Mesenchymal stem cell (in vitro differentiated cells and primary cell): Measurements from ENCODE around the gene TMEM44.
"Not testable (repeated sequence)": the region's sequence is repeated elsewhere in the genome, so short reads cannot be mapped to it uniquely, and the experiment has no call there.

Source experiments
- DNase-seq: peaks from one replicate; pipeline ENCODE4 v3.0.0-alpha.2; 2013
- H2AFZ ChIP-seq: one replicate; pipeline ENCODE4 v1.6.1; 2013; ENCODE audit warnings: low read depth, mild to moderate bottlenecking, control low read depth, inconsistent platforms, low read length, moderate library complexity
- H2AK5ac ChIP-seq: 2 replicates; pipeline ENCODE4 v1.6.1; 2013; ENCODE audit warnings: low read length, moderate library complexity, mild to moderate bottlenecking, inconsistent platforms; ENCODE audit not compliant: severe bottlenecking
- H2BK120ac ChIP-seq: one replicate; pipeline ENCODE4 v1.6.1; 2013; ENCODE audit warnings: low read depth, mild to moderate bottlenecking, inconsistent platforms, low read length, moderate library complexity
- H2BK12ac ChIP-seq, 2 experiments: one replicate each; pipeline ENCODE4 v1.6.1; 2013; ENCODE audit warnings: inconsistent platforms in 2 of 2, low read length in 2 of 2, mild to moderate bottlenecking in 2 of 2, moderate library complexity in 2 of 2, control low read depth in 1 of 2
- H2BK15ac ChIP-seq: one replicate; pipeline ENCODE4 v1.6.1; 2013; ENCODE audit warnings: mild to moderate bottlenecking, low read depth, inconsistent platforms; ENCODE audit not compliant: poor library complexity, severe bottlenecking
- H2BK5ac ChIP-seq: 2 replicates; pipeline ENCODE4 v1.6.1; 2013; ENCODE audit warnings: low read depth, mild to moderate bottlenecking, low read length, control low read depth, inconsistent platforms; ENCODE audit not compliant: poor library complexity, severe bottlenecking
- H3K14ac ChIP-seq, 2 experiments: one replicate each; pipeline ENCODE4 v1.6.1; 2013; ENCODE audit warnings: inconsistent platforms in 2 of 2, low read length in 2 of 2, control low read depth in 1 of 2, mild to moderate bottlenecking in 1 of 2, moderate library complexity in 1 of 2
- H3K18ac ChIP-seq, 2 experiments: one replicate each; pipeline ENCODE4 v1.6.1; 2013; ENCODE audit warnings: inconsistent platforms in 2 of 2, low read length in 2 of 2, control low read depth in 1 of 2, low read depth in 1 of 2, mild to moderate bottlenecking in 1 of 2
- H3K23ac ChIP-seq, 2 experiments: one replicate each; pipeline ENCODE4 v1.6.1; 2013; ENCODE audit warnings: inconsistent platforms in 2 of 2, low read length in 2 of 2, mild to moderate bottlenecking in 2 of 2, moderate library complexity in 2 of 2, control low read depth in 1 of 2
- H3K27ac ChIP-seq: 2 replicates; pipeline ENCODE4 v1.5.1; 2013; ENCODE audit warnings: mild to moderate bottlenecking, moderate library complexity, low read length, control low read depth, inconsistent platforms; ENCODE audit not compliant: poor library complexity, severe bottlenecking
- H3K27me3 ChIP-seq, 2 experiments: 2 replicates each; pipeline versions ENCODE4 v1.6.1 to v1.7.0; 2013; ENCODE audit warnings: low read length in 2 of 2, mild to moderate bottlenecking in 2 of 2, moderate library complexity in 2 of 2, control low read depth in 1 of 2, inconsistent platforms in 1 of 2; ENCODE audit not compliant: control insufficient read depth in 1 of 2, insufficient read depth in 1 of 2
- H3K36me3 ChIP-seq, 2 experiments: 2 replicates each; pipeline versions ENCODE4 v1.6.1 to v1.7.0; 2013; ENCODE audit warnings: low read length in 2 of 2, control low read depth in 1 of 2, inconsistent platforms in 1 of 2, low read depth in 1 of 2, mild to moderate bottlenecking in 1 of 2; ENCODE audit not compliant: insufficient read depth in 2 of 2, control insufficient read depth in 1 of 2
- H3K4ac ChIP-seq, 2 experiments: one replicate each; pipeline ENCODE4 v1.6.1; 2013; ENCODE audit warnings: inconsistent platforms in 2 of 2, low read length in 2 of 2, mild to moderate bottlenecking in 2 of 2, moderate library complexity in 2 of 2, control low read depth in 1 of 2, low read depth in 1 of 2
- H3K4me1 ChIP-seq: 2 replicates; pipeline ENCODE4 v1.6.1; 2013; ENCODE audit warnings: low read depth, low read length, control low read depth; ENCODE audit not compliant: control insufficient read depth, insufficient read depth
- H3K4me2 ChIP-seq: 2 replicates; pipeline ENCODE4 v1.6.1; 2013; ENCODE audit warnings: low read length, mild to moderate bottlenecking, inconsistent platforms; ENCODE audit not compliant: poor library complexity, severe bottlenecking
- H3K4me3 ChIP-seq, 2 experiments: 2 replicates each; pipeline versions ENCODE4 v1.5.1 to v1.7.0; 2013; ENCODE audit warnings: low read length in 2 of 2, mild to moderate bottlenecking in 2 of 2, control low read depth in 1 of 2, low read depth in 1 of 2; ENCODE audit not compliant: insufficient read depth in 1 of 2
- H3K79me1 ChIP-seq: replicated peaks from 2 replicates; pipeline ENCODE4 v1.6.1; 2013; ENCODE audit warnings: mild to moderate bottlenecking, control low read depth, low read length, inconsistent platforms; ENCODE audit not compliant: poor library complexity, severe bottlenecking
- H3K9ac ChIP-seq: 2 replicates; pipeline ENCODE4 v1.7.0; 2013; ENCODE audit warnings: mild to moderate bottlenecking, low read length, moderate library complexity
- H3K9me3 ChIP-seq: 2 replicates; pipeline ENCODE4 v1.7.0; 2013; ENCODE audit warnings: mild to moderate bottlenecking, low read length; ENCODE audit not compliant: control insufficient read depth
- H4K8ac ChIP-seq: one replicate; pipeline ENCODE4 v1.6.1; 2013; ENCODE audit warnings: inconsistent platforms, mild to moderate bottlenecking, low read length, moderate library complexity
- H4K91ac ChIP-seq: one replicate; pipeline ENCODE4 v1.6.1; 2013; ENCODE audit warnings: mild to moderate bottlenecking, low read length, inconsistent platforms
- WGBS: methylation state at CpG from one replicate; pipeline ENCODE4 v1.1.7; 2013; ENCODE audit warnings: mixed read lengths; 5-methylcytosine and 5-hydroxymethylcytosine counted together

The TMEM44 gene

DNA sequence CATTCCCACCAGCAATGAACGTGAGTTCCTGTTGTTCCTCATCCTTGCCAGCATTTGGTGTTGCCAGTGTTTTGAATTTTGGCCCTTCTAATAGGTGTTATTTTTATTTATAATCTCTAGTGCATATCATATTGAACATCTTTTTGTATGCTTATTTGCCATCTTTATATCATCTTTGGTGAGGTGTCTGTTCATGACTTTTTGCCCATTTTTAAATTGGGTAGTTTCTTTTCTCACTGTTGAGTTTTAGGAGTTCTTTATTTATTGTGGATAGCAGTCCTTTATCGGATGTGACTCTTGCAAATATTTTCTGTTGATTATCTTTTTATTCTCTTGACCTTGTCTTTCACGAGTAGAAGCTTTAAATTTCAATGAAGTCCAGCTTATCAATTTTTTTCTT is 86.2 kb downstream of the TMEM44 start:
- H3K79me1 ChIP-seq = no peaks in the 10 kb centered on the region
- no peak overlapping the region for H3K4ac ChIP-seq
- H3K4me3 ChIP-seq = no peak overlapping the region
- WGBS = 100% methylated on average over 1 of the region's 3 CpGs
- H3K14ac ChIP-seq = no peak overlapping the region
- no peak overlapping the region for H2BK12ac ChIP-seq
- no peak overlapping the region for H3K4me2 ChIP-seq
- no peaks in the 10 kb centered on the region for H3K36me3 ChIP-seq
- H3K27ac ChIP-seq = no peak overlapping the region
- no peaks in the 10 kb centered on the region for H3K4me1 ChIP-seq
- H3K23ac ChIP-seq = no peak overlapping the region
- no peak overlapping the region for H2BK15ac ChIP-seq
- no peak overlapping the region for H3K18ac ChIP-seq
- no peak overlapping the region for H2AFZ ChIP-seq
- no peak overlapping the region for H3K9ac ChIP-seq
- H3K27me3 ChIP-seq = no peaks in the 10 kb centered on the region
- DNase-seq = no peak
- no peak overlapping the region for H4K8ac ChIP-seq
- no peak overlapping the region for H4K91ac ChIP-seq
- no peak overlapping the region for H2BK5ac ChIP-seq
- H2BK120ac ChIP-seq = no peak overlapping the region
- no peak overlapping the region for H2AK5ac ChIP-seq
- no peaks in the 10 kb centered on the region for H3K9me3 ChIP-seq

DNA sequence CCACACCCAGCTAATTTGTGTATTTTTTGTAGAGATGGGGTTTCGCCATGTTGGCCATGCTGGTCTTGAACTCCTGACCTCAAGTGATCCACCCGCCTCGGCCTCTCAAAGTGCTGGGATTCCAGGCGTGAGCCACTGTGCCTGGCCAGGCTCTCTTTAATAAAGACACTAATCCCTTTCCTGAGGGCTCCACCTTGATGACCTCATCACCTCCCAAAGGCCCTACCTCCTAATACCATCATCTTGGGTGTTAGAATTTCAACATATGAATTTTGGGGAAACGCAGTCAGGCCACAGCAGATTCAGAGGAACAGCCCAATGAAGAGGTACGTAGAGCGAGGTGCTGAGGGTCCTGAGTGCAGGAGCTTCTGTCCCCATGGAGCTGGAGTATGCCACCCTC is 87.7 kb downstream of the TMEM44 start:
- 93% methylated on average over 7 of the region's 7 CpGs for WGBS
- not testable (repeated sequence) for H3K9me3 ChIP-seq, H3K9ac ChIP-seq, H3K79me1 ChIP-seq, H3K27me3 ChIP-seq, H3K4me2 ChIP-seq, H3K23ac ChIP-seq, H2AK5ac ChIP-seq, H2BK120ac ChIP-seq, H2BK15ac ChIP-seq, H4K8ac ChIP-seq, H4K91ac ChIP-seq, H2BK5ac ChIP-seq, H2AFZ ChIP-seq, H3K36me3 ChIP-seq, H3K14ac ChIP-seq, H3K4me3 ChIP-seq, H3K27ac ChIP-seq, H3K4me1 ChIP-seq, DNase-seq, H3K18ac ChIP-seq
- Histone ChIP-seq H3K4ac (peak overlapping the region in 1 of 2 experiments; percentile 64), H2BK12ac (peak overlapping the region in 1 of 2 experiments; percentile 54)

DNA sequence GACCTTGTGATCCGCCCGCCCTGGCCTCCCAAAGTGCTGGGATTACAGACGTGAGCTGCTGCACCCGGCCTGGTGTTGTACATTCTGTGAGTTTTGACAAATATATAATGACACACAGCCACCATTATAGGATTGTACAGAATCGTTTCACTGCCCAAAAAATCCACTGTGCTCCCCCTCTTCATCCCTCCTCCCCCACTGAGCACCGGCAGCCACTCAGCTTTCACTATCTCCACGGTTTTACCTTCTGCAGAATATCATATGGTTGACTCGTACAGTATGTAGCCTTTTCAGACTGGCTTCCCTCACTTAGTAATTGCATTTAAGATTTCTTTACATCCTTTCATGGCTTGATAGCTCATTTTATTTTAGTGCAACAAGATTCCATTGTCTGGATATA is 89.7 kb downstream of the TMEM44 start:
- WGBS = 93% methylated on average over 8 of the region's 8 CpGs
- no peak overlapping the region for H3K23ac ChIP-seq
- no peak overlapping the region for H2BK5ac ChIP-seq
- H2BK120ac ChIP-seq = no peak overlapping the region
- no peak overlapping the region for H2AFZ ChIP-seq
- H3K9ac ChIP-seq = no peak overlapping the region
- no peak overlapping the region for H3K4me2 ChIP-seq
- H3K18ac ChIP-seq = no peak overlapping the region
- H3K79me1 ChIP-seq = no peaks in the 10 kb centered on the region
- H3K4me3 ChIP-seq = no peak overlapping the region
- H3K27me3 ChIP-seq = no peaks in the 10 kb centered on the region
- H3K4me1 ChIP-seq = no peaks in the 10 kb centered on the region
- H3K9me3 ChIP-seq = no peaks in the 10 kb centered on the region
- no peak overlapping the region for H3K14ac ChIP-seq
- no peak for DNase-seq
- H3K4ac ChIP-seq = no peak overlapping the region
- H4K91ac ChIP-seq = no peak overlapping the region
- no peaks in the 10 kb centered on the region for H3K36me3 ChIP-seq
- no peak overlapping the region for H2BK15ac ChIP-seq
- no peak overlapping the region for H2BK12ac ChIP-seq
- H4K8ac ChIP-seq = no peak overlapping the region
- no peak overlapping the region for H3K27ac ChIP-seq
- H2AK5ac ChIP-seq = no peak overlapping the region

DNA sequence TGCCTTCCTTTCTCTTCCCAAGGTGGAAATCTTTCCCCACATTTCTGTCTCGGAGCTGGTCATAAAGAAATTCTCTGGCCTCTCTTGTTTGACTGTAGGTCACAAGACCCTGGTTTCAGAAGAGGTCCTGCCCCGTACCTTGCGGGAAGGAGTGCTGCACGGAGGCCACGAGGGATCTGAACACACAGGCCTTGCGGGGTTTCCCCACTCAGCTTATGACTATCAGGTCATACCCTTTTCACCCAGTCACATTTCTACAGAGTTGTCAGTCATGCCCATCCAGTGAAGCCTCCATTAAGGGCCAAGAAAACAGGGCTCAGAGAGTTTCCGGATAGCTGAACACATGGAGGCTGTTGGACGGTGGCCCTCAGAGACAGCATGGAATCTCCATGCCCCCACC is 91.7 kb downstream of the TMEM44 start:
- WGBS = 98% methylated on average over 8 of the region's 8 CpGs
- Histone ChIP-seq H3K4ac (peak overlapping the region in 1 of 2 experiments; percentile 50), H2AFZ (no peak overlapping the region), H3K9ac (no peak overlapping the region), H3K79me1 (no peaks in the 10 kb centered on the region), H3K4me1 (peaks cover 9% of the 10 kb centered on the region), H2BK12ac (peak overlapping the region in 1 of 2 experiments; percentile 47), H3K36me3 (no peaks in the 10 kb centered on the region), H3K27ac (no peak overlapping the region), H3K27me3 (no peaks in the 10 kb centered on the region), H2BK5ac (no peak overlapping the region), H2BK15ac (no peak overlapping the region), H4K8ac (no peak overlapping the region), H3K14ac (no peak overlapping the region), H3K23ac (no peak overlapping the region), H3K4me2 (no peak overlapping the region), H2BK120ac (no peak overlapping the region), H2AK5ac (no peak overlapping the region), H3K18ac (no peak overlapping the region), H4K91ac (no peak overlapping the region), H3K9me3 (no peaks in the 10 kb centered on the region), H3K4me3 (no peak overlapping the region)
- no peak for DNase-seq
